NCI-H146 (cell line): ENCODE measurements around the gene CLNK.

Experiments
- DNase-seq: peaks from one replicate; lab custom pipeline; 2025; lab: John Stamatoyannopoulos, UW

CLNK gene

DNA sequence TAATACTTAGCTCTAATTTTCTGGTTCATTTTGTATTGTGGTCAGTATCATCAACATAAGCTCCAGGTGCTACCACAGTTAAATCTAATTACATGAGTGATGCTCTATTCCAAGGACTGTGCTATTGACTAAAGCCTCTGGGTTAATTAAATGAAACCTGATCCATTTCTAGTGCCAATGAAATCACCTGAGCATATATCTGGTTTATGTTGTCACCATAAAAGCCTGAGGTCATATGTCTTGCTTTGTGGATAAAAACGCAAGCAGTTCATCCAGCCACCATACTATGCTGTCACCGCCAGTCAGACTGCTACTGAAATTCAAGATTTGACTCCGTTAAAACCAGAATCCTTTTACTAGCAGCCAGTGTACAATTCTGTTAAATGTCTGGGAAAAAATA lies 163.1 kb downstream of the CLNK start:
- DNase-seq, result peak; percentile 97

DNA sequence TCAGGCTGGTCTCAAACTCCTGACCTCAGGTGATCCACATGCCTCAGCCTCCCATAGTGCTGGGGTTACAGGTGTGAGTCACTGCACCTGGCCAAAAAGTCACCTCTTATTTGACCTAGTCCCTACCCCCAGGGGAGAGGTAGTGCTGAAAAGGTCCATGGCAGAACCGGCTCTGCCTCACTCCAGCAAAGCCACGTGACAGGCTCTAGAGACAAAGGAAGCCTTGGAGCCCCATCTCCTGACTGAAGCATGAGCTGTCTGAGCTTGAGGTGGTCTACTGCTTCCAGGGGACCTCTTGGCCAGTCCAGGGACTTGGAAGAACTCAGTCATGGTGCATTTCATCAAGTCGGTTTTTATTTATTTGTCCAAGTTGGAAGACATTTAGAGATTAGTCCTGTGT lies 174.8 kb downstream of the CLNK start:
- no peak for DNase-seq

DNA sequence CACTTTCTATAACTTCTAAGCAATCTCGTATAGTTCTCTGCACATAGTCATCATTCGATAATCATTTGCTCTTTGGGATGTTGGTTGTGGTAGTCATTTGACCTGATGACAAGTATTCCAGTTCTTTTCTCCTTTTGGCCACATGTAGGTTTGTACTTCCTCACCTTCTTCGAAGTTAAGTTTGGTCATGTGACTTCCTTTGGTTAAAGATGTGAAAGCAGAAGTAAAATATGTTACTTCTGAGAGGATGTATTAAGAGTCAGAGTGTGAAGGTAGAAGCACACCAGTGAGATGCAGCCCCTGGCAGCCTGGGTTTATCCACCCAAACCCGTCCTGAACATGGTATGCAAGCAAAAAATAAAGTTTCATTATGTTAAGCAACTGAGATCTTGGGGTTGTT lies 178.5 kb downstream of the CLNK start:
- no peak for DNase-seq

DNA sequence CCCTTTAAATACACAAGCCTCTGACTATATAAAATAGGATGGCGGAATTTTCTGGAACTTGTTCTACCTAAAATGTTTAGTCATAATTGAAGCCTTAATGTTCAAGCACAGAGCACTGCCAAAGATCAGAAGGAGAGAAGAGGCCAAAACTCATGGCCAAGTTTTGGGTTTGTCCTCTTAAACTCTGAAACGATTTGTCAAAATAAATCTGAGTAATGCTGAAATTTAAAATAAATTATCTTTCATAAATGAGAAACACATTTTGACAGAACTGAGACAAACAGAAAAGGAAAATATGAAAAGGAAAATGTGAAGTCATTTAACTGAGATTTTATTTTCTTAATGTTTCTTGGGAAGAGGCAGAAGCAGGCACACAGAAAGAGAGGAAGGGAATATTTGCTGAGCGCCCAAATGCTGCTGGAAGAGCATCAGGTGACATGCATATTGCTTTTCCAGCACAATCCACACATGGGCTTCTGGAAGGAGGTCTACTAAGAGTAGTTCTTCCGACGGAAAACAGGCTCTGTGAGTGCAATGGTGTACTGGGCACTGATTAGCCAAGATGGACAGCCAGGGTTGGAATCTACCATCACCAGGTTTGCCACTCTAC lies 179.9 kb downstream of the CLNK start:
- no peak for DNase-seq

DNA sequence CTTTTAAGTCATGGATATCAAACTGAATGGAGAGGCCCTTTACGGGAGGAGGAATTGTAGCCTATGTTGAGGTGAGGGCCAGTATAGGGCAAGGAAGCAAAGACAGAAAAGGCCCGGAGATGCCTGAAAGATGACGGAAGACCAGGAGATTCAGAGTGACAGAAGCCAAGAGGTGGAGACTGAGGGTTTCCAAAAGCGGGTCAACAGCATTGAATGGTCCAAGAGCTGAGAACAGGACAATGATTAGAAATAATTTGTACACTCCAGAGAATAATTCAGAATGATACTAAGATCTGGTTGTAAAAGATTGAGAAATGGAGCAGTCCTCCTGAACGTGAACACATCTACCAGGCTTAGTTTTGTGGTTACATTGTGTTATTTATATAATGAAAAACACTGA lies 181.9 kb downstream of the CLNK start:
- DNase-seq, result no peak

DNA sequence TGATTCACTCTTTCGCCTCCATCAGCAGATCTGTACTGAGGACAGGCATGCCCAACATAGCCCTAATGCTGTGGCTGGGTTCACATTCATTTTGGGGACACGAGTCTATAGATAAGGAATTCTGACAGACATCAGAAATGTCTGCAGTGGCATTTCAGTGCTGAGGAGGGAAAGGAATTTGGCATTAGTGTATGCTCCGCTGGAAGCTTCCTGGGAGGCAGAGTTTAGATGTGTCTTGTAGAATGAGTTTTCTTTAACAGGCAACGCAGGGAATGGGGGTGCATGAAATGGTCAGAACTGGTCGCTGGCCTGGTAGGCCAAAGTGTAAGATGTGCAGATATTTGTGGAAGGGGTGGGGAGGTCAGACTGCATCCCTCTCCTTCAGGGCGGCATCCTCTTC lies 183.8 kb downstream of the CLNK start:
- no peak for DNase-seq

DNA sequence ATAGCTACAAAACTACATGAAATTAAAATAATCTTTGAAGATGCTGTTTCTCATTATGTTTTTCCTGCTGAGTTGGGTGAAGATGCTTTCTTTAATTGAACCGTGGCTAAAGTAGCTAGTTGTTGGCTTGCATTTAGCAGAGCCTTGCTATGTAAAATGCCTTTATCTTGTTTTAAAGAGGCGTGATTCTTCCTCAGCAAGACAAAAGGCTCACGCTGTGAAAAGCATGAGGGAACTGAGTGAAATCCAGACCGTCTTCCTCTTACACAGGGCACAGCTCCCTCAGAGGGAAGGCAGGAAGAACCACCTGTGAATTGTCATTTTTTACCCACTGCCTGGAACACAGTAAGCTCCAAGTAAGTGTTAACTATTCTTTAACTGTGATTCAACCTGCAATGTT lies 188.4 kb downstream of the CLNK start:
- DNase-seq, result peak; percentile 33

DNA sequence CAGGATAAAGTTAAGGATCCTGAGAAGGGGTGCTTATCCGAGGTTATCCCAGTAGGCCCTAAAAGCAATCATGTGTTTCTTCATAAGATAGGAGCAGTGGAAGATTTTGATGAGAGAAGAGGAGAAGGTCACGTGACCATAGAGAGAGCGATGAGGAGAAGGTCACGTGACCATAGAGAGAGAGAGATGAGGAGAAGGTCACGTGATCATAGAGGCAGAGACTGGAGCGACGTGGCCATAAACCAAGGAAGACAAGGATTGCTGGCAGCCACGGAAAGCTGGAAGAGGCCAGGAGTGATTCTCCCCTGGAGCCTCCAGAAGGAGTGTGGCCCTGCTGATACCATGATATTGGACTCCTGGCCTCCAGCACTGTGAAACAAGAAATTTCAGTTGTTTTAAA lies 188.9 kb downstream of the CLNK start:
- DNase-seq, result no peak

DNA sequence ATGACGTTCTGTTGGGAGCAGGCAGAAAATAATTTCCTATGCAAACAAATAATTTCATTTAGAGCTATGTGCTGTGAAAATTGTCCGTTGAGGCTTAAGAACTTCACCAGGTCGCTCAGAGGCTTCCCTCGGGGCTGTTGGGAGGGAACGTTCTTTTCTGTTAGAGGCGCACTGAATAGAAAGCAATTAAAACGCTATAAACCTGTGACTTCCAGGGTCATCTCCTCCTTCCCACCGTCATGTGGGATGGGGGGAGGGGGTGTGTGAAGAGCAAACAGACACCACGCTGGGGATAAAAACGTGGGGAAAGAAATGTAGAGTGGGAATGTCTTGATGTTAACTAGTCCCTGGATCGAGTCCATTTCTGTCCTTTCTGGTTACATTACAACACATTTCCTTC lies 192.1 kb downstream of the CLNK start:
- DNase-seq, result peak; percentile 80

DNA sequence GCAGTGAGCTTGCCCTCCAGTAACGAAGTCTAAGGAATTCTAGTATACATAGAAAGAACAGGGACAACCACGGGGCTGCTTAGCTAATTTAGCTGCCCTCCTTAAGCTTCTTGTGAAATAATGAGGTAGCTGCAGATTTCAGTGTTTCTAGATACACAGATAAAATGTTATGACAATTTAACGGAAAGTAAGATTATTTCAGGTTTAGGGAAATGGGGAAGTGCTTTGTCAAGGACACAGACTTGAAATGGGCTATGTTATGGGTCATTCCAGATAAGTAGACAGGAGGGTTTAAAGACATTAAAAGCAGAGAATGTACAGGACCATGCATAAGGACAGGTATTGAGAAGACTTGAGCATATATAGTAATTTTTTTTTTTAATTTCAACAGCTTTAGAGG lies 193.2 kb downstream of the CLNK start:
- no peak for DNase-seq

DNA sequence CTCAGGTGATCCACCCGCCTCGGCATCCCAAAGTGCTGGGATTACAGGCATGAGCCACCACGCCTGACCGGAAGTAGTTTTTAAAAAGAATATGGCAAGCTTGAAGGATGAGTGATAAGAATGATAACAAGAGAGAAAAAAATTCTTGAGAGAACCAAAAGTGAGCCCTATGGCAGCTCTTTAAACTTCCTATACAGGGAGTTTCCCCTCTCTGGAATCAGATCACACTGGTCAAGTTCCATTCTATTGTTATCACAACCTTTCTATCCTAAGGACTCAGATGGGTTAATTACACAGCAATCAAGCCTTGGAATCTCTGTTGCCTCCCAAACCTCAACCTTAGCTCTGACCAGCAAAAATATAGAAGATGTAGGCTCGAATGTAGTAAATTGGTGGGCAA lies 193.6 kb downstream of the CLNK start:
- no peak for DNase-seq

DNA sequence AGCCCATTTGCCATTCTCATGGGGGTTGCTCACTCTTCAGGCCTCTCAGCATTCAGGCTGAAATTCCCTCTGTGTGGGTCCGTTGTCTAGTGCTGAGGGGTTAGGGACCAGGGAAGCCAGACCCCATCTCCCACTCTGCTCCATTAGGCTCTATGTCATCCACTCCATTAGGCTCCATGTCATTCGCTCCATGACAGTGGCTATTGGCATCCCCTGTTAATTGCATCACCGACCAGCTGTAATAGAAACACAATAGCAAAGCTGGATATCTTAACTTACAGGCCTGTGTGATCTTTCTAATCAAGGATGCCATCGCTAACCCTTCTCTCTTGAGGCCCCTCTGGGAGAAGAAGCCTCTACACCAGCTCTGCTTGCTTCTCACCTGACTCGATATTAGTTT lies 201.7 kb downstream of the CLNK start:
- no peak for DNase-seq

DNA sequence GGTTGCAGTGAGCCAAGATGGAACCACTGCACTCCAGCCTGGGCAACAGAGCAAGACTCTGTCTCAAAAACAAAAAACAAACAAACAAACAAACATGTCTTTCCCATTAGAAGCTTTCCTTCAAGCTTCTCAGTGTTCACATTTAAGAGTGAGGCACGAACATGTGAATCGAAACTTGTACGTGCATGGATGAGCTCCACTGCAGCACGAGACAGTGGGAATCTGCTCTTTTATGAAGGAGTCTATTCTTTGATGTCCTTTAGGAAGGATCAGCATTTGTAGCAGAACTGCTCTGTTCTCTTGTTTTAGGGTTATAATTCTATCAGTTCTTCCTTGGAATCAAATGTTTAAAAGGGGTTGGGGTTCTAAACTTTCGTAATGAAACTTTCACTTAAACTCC lies 204.0 kb downstream of the CLNK start:
- DNase-seq, result no peak

DNA sequence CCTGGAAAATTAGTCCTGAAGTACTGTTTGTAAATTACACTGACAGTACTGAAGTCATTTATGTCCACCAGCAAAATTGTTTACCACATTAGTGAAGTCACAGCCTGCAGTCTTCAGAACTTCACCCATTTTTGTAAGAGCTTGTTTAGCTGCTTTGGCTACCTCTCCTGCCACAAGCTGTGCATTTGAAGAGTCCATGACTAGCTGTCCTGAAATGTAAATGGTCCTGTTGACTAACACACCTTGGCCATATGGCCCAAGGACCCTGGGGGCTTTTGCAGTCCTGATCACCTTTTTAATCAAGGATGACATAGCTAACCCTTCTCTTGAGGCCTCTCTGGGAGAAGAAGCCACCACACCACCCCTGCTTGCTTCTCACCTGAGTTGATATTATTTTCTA lies 205.9 kb downstream of the CLNK start:
- DNase-seq, result no peak

DNA sequence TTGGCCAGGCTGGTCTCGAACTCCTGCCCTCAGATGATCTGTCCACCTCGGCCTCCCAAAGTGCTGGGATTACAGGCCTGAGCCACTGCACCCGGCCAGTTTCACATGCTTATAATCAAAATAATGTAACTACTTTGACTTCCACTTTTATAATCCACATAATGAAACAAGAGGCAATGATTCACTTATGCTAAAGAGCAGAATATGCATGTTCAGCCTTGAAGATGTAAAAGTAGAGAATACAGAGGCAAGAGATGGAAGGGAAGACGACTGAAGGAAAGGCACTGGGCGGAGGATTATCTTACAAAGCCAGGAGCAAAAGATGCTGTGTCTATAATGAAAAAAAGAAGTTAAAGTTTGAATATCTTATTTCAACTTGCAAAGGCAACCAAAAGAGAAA lies 214.1 kb downstream of the CLNK start:
- DNase-seq, result no peak

DNA sequence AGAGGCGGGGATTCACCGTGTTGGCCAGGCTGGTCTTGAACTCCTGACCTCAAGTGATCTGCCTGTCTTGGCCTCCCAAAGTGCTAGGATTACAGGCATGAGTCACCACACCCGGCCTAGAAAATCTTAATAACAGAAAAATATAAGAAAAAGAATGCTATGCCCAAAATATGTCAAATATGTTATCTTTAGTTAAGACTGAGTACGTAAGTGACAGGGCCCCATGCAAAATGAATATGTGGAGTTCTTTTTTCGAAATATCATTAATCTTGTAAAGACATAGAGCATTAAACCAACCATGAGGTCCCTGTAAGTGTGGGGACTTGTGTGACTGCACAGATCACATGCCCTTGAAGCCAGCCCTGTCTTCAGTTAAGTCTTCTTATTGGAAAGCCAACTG lies 218.4 kb downstream of the CLNK start:
- DNase-seq, result no peak

DNA sequence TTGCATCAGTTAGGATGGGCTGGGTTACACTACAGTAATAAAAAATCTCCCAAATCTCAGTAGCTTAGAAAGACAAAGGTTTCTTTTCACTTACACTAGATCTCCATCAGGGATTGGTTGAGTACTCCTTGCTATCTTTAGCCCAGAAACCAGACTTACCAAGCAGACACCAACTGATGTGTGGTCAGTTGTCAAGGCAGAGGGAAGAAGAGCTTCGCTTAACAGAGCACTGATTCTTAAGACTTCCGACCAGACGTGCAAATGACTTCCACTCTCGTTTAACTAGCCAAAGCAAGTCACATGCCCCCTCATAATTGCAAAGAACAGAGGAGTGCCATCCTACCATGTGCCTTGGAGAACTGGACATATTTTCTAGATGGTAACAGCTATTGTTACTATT lies 221.7 kb downstream of the CLNK start:
- DNase-seq, result no peak

DNA sequence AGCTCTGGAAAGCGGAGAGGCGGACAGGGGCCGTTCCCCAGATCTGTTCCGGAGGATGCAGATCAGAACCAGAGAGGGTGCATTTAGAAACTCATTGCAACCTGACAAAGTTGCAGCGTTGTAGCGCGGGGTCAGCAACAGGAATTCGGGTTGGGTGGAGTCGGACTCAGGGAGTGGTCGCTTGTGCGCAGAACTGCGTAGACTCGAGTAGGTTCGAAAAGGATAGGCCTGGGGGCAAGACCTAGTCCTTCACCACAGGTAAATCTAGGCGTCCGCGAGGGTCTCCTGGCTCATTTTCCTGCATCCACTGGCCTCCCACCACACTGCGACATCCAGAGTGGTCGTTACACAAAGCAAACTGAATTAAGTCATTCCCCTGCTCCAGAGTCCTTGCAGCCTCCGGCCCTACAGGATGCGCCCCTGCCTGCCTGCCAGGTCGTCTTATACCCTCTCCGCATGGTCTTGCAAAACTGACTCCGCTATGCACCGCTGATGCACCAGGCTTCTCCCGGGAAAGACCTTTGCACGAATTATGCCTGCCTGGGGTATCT lies 222.6 kb downstream of the CLNK start:
- no peak for DNase-seq

DNA sequence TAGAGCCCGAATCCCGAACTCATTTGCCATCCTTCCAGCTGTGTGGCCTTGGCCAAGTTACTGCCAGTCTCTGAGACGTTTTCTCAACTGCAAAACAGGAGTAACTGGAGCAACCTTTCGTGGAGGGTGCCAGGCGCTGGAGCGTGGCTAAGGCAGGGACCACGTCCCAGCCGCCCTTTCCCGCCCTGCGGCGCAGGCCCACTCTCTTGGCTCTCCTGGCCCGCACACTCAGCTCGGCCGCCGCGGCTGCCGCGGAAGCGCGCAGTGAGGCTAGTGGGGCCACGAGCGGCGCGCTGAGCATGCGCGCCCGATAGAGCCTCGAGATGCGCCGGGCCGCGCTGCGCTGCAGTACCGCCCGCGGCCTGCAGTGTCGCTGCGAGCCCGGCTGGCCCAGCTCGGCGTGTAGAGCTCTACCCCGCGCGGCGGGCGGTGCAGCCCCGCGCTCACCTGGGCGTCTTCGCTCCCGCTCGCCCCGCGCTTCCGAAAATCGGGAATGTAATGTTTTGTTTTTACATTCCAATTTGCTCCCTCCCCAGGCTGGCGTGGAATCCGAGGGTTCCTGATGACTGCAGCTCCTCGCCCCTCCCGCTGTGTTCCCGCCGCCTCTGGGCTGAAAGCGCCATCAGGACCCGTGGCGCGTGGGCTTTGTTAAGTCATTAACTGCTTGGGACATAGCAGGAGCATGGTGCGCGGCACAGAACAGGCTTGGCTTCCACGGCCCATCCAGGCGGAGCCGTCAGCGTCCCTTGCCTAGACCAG lies 223.3 kb downstream of the CLNK start:
- no peak for DNase-seq

DNA sequence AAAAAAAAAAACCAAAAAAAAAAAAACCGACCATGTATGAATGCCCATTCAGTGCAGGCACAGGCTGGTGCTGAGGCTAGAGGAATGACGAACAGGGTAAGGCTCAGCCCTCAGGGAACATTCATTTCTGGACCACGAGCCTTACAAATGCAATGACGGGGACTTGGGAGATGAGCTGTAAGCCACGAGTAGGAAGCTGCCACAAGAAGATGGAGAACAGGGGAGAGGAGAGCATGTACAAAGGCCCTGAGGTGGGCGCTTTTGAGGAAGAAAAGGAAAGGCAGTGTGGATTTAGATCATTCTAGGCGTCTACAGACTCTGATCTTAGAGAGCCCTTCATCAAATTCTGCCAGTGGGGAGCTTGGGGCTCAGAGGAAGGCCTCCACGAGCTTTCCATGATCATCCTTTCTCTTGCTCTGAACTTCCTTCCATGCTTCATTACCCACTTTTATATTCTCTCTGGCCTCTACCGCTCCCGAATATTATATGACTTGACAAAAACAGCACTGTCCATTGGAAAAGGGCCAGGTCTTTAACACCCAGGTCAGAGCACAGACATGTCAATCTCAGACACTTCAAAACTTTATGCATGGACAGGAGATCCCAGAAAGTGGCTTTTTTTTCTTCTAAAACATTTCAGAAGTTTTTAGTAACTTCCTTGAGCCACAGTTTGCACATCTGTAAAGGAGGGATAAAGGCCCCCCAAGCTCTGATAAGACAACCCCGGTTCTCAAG lies 224.1 kb downstream of the CLNK start:
- DNase-seq, result no peak

DNA sequence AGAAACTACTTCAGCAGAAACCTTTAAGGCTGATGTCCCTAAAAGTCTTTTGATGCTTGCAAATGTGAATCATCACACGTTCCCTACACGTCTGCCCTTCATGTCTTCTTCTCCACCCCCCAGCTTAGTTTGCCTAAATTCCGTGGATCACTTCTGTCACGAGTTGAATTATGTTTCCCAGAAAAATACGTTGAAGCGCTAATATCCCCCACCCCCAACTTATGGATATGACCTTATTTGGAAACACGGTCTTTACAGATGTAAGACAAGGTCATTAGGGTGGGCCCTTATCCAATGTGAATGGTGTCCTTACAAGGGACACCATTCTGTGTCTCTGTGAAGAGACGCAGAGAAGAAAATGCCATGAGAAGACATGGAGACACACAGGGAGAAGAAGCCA lies 225.3 kb downstream of the CLNK start:
- DNase-seq, result no peak

DNA sequence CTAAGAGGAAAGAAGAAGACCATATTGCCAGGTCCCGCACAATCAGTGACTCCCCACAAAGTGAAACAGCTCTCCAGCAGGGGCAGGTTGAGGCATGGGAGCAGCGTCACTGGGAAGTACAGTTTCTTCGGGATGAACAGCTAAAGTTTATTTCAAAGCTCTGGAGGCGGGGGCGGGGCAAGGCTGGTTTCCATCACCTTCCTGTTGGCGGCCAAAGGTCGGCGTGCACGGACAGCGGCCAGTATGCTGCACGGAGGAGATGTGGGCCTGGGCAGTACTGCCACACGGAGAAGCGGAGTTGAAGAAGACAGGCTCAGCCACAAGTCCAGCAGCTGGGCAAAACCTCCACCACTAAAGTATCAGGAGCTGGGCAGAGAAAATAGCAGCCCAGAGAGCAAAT lies 226.4 kb downstream of the CLNK start:
- no peak for DNase-seq

DNA sequence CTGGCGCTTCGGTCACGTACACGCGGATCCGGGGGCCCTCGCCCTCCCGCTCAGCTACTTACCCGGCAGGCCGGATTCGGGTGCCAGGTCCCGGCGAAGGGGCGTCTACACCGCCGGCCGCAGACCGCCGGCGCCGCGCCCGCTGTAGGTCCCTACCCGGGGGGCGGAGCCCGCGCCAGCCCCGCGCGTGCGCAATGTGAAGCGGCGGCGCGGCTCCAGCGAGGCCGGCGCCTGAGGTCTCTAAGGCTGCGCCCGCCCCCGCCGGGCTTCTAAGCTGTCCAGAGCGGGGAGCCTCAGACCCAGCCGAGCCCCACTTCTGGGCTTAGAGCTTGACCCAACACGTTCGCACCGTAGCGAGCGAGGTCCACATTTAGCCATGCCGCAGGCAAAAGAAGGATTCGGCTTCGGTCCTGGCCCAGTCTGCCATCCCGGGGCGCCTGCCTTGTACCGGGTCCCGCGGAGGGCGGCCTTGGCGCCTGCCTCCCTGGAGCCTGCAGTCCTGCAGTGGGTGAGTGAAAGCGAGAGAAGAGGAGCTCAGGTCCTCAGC lies 227.2 kb downstream of the CLNK start, which contains the start of gene ZNF518B:
TSS of gene ZNF518B (minus strand) at position 172 of the 547 bp plus-strand sequence. CDS start 11,098 bp downstream, outside the sequence.
- peak; percentile 66 for DNase-seq
